Thyroid gland (tissue), 4 donors: Measurements from ENCODE around the gene CLEC14A.

Source experiments
- POLR2A ChIP-seq, 2 donors: fragments of 450-650 bp; IDR thresholded peaks; one replicate each; pipeline ENCODE4 v1.6.1; 2017; ENCODE audit warnings: antibody characterized with exemption in 2 of 2, mild to moderate bottlenecking in 2 of 2, moderate library complexity in 1 of 2
- TF ChIP-seq, protein P1 (sequence below), 6 experiments: fragments of 200-600 bp in 3 of 6; fragments of 450-650 bp in 3 of 6; sonication (generic) in 3 of 6; IDR thresholded peaks; one replicate each; pipeline ENCODE4 v1.5.1; 2016 to 2019; ENCODE audit warnings: antibody characterized with exemption in 6 of 6, mild to moderate bottlenecking in 2 of 6, inconsistent platforms in 1 of 6, moderate library complexity in 1 of 6

DNA sequence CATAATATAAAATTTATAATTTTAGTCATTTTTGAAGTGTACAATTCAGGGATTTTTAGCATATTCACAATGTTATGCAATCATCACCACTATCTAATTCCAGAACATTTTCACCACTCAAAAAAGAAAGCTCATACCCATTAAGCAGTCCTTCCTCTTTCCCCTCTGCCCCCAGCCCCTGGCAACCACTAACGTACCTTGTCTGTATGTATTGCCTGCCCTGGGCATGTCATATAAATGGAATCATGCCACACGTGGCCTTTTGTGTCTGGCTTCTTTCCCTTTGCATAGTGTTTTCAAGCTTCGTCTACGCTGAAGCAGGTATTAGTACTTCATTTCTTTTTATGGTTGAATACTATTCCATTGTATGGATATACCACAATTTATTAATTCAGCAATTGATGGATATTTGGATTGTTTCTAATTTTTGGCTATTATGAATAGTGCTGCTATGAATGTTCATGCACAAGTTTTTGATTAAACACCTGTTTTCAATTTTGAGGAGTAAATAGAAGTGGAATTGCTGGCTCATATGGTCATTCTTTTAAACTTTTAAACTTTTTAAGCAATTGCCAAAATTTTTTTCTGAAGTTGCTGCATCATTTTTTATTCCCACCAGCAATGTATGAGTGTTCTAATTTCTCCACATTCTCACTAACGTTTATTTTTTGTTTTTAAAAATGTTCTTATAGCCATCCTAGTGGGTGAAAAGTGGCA is 49.8 kb downstream of the CLEC14A start:
- TF ChIP-seq, protein P1, sequence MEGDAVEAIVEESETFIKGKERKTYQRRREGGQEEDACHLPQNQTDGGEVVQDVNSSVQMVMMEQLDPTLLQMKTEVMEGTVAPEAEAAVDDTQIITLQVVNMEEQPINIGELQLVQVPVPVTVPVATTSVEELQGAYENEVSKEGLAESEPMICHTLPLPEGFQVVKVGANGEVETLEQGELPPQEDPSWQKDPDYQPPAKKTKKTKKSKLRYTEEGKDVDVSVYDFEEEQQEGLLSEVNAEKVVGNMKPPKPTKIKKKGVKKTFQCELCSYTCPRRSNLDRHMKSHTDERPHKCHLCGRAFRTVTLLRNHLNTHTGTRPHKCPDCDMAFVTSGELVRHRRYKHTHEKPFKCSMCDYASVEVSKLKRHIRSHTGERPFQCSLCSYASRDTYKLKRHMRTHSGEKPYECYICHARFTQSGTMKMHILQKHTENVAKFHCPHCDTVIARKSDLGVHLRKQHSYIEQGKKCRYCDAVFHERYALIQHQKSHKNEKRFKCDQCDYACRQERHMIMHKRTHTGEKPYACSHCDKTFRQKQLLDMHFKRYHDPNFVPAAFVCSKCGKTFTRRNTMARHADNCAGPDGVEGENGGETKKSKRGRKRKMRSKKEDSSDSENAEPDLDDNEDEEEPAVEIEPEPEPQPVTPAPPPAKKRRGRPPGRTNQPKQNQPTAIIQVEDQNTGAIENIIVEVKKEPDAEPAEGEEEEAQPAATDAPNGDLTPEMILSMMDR (IDR thresholded peaks at IDR 0.05) = no peak
- no peak for TF ChIP-seq POLR2A (IDR thresholded peaks at IDR 0.05)
